Measurements from ENCODE around the gene NEURL1.

DNA sequence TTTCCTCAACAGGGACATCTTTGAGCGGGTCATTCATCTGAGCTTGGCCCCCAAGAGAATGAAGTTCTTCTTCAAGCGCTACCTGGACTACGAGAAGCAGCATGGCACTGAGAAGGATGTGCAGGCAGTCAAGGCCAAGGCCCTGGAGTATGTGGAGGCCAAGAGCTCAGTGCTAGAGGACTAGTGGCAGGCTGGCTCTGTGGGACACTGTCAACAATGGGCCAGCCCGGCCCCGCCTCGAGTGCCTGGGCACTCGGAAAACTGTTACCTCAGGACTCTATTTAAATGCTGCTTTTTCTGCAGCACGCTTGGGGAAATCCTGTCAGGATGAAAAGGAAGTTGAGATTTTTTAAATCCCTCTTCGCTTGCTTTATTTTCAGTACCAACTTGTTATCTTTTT is 48.1 kb upstream of the NEURL1 start:
- no peak for TF ChIP-seq EZH2 (IDR thresholded peaks at IDR 0.05; ENCODE audit: low read length, unreplicated experiment)
- TF ChIP-seq, protein P1, sequence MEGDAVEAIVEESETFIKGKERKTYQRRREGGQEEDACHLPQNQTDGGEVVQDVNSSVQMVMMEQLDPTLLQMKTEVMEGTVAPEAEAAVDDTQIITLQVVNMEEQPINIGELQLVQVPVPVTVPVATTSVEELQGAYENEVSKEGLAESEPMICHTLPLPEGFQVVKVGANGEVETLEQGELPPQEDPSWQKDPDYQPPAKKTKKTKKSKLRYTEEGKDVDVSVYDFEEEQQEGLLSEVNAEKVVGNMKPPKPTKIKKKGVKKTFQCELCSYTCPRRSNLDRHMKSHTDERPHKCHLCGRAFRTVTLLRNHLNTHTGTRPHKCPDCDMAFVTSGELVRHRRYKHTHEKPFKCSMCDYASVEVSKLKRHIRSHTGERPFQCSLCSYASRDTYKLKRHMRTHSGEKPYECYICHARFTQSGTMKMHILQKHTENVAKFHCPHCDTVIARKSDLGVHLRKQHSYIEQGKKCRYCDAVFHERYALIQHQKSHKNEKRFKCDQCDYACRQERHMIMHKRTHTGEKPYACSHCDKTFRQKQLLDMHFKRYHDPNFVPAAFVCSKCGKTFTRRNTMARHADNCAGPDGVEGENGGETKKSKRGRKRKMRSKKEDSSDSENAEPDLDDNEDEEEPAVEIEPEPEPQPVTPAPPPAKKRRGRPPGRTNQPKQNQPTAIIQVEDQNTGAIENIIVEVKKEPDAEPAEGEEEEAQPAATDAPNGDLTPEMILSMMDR (conservative IDR thresholded peaks at IDR 0.05; ENCODE audit: low read depth, low read length): no peak
- TF ChIP-seq EZH2phosphoT487 (IDR thresholded peaks at IDR 0.05; ENCODE audit: borderline replicate concordance, low read length): no peak

All from PC-3 (cell line).